GM18499 (cell line): ENCODE data around the gene PDCD4.
A peak's percentile ranks its signal among the peaks of the same experiment; 100 is the strongest.

Experiments
- ATAC-seq: cut with Tn5 transposase; IDR thresholded peaks from one replicate; pipeline ENCODE4 v1.9.1; 2021; ENCODE audit warnings: moderate number of reproducible peaks; ENCODE audit not compliant: insufficient read depth, unreplicated experiment

PDCD4 gene

DNA sequence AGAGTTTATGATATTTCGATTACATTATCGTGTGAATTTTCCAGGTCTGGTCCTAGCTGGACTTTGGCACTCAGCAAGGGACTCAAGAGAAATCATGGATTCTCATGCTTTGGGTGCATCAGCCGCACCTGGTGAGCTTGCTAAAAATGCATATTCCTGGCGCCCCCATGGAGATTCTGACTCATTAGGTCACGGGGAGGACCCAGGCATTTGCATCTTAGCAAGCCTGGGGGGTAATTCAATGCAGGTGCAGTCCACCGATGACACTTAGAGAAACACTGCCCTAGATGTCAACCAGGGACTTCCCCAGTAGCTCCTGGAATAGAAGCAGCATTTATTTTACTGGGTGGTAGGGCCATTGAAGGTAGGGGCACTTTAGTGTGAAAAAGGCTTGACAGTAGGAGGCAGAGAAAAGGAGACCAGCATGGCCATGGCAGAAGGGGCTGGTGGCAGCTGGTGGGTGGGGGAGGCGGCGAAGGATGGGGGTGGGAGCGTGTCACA, 29.9 kb upstream of the PDCD4 start:
- ATAC-seq = peak; percentile 71

DNA sequence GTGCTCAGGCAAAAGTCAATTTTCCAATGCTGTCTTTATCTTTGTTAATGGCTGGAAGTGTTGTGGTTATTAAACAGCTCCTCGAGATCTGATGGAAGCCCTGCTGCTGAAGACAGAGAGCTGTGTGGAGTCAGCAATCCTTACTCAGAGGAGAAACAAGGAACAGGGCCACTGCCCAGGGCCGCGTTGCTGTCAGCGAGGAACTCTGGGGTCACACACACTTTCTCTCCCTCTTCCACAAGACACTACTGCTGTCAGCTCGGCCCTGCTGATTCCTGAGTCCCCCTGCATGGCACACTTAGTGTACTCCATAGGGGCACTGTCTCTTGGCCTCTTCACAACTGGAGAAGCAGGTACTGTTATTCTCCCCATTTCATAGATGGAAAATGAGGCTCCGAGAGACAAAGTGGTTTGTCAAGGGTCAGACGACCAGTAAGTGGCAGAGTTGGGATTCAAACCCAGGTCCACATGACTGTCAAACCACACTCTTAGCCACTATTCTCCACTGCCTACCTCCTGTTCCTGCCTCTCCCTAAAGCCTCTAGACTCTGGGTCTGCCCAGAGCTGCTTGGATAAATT, 29.3 kb upstream of the PDCD4 start:
- ATAC-seq = no peak

DNA sequence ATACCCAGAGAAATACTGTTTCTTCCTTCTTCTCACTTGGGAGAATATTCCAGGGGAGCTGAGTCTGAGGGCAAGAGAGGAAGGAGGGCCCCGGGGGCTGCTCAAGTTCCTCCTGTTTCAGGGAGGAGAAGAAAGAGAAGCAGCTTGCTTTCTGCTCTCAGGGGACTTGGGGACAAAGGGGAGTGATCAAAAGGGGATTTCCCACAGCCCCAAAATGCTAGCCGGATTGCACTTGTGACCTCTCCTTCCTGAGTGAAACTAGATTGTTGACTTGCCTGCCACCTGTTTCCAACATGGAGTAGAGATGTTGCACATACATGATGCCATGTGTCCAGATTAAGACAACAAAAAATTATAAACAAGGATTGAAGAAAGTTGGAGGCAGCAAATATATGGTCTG, 28.7 kb upstream of the PDCD4 start:
- ATAC-seq = peak; percentile 70

DNA sequence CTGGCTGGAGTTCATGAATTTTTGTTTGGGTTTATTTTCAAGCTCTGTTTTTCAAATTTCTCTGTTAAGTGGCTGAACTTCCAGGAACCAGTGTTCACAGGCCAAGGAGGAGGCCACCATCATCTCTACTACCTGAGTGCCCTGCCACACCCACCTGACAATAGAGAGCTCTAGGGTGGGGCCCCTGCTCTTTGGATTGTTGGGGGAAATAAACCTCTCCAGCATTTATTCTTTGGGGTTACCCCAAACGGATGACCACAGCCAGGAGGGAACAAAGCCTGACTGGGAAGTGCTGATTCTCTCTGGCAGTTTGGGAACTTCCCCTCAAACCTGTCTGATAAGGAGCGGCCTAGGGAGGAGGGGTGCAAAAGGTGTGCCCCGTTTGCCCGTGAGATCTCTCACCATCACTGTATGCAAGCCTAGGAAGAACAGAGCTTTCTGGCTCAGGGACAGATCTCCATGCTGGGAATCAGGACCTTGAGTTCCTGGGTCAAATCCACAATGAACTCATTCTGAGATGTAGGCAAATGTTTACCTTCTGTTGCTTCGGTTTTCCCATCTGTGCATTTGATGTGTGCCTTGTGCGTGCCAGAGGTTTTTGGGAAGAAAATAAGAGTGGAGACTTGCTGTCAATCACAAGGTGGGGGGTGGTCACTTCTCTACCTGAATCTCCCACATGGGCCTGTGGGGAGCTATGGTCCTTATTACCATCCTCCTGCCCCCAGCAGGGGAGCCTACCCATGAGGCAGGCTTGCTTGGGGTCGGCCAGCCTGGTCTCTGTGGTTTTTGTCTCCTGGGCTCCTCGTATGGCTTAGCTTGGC, 27.7 kb upstream of the PDCD4 start:
- ATAC-seq = no peak

DNA sequence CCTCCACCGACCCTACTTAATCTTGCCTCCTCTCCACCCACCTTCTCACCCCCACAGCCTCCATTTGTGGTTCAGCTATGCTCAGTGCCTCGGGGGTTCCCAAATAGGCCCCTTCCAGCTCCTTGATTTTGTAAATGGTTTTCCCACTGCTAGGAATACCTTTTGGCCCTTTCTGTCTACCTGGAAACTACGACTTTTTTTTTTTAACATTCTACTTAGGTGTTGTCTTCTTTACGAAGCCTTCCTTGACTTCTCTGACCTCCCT, 27.2 kb upstream of the PDCD4 start:
- no peak for ATAC-seq

DNA sequence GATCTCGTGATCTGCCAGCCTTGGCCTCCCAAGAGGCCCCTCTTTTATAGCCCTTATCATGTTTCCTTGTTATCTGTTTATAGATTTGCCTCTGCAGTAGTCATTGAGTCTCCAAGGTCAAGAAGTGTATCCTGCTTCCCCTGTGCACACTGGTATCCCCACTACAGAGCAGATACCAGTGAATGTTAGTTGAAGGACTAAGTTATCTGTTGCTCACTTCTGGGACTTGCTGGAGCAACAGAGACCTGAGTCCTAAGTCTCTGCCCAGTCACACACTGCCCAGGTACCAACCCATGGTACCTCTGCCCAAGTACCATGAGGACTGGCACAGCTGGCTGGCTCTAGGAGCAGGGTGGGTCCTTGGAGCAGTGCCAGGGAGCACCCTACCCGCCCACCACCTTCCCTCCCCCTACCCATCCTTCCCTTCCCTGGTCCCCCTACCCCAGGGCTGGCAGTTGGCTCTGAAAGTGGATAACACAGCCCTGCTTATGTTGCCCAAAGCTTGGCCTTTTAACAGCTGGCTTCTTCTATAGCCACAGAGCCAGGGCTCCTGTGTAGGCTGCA, 26.5 kb upstream of the PDCD4 start:
- ATAC-seq = no peak

DNA sequence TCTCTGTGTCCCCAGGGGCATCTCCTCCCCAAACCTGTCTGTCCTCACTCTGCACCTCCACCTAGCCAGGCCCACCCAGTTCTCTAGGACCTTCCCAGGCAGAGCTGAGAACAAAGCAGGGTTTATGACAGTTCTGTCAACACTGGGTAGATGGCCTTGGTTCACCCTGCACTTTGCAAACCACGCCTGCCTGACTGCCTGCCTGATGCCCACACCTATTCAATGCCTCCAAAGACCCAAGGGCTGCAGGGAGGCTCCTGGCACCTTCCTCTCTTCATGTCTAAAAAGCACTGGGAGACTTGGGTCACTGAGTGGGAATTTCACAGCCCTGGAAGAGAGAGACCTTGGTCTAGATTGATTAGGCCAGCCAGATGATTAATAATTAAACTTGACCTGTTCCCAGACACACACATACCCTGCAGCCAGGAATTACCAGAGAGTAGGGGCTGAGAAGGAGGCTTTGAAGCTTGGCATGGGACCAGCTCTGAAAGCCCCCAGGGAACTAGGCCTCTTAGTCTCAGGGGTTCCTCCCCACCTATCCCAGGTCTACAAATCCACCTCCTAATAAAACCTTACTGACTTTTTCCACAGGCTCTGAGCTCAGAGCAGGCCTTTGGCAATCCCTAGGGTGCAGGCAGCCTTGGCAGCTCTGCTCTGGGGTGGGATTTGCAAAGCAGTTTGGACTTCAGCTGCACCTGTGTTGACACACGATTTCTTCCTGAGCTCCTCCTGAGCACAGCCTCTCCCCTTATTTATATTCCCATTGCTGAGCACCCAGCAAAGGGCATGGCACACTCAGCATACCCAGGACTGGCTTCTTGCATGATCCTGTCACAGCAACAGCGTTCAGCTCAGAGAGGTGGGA, 25.7 kb upstream of the PDCD4 start:
- no peak for ATAC-seq

DNA sequence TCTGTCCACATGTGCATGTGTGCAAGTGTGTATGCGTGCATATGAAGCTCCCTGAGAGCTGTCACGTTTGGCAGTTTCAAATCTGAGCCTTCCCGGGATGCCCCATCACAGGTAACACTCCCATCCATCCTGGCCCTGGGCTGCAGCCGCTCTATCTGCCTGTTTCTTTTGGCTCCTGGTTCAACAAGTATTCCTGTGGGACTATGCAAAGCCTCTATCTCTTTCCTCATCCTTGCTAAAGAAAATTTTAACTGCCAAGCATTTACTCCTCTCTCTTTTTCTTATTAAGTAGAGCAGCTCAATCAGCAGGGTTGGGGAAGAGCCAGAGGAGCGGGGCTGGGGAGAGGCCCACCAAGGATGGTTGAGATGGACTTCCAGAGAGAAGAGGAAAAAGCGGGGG, 24.4 kb upstream of the PDCD4 start:
- no peak for ATAC-seq

DNA sequence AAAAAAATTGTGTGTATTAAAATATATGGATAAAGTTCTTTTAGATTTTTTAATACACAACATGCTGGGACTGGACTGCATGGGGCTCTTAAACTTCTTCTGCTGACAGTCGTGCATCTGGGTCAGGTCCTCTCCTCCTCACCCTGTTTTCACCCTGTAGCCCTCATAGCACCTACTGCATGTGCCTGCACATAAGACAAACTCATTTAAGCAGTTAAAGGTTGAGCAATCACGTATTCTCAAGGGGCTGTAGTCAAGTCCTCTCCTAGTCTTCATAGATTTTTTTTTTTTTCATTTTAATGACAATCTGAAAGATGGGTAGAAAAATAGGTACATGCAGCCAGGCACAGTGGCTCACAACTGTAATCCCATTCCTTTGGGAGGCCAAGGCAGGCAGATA, 23.6 kb upstream of the PDCD4 start:
- no peak for ATAC-seq

DNA sequence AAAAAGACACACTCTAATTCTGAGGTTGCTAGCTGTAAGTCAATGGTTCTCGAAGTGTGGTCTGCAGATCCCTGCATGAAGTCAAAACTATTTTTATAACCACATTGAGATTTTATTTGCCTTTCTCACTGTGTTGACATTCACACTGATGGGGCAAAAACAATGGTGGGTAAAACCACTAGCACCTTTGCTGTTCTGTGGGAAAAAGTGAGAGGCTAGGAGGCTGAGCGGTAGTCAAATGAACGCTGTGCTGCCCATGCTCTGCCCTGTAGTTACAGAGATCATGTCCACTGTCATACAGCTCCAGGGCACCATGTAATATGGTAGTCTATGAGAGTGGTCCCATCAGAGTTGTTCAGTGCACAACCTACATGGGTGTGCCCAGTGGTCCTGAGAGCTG, 21.6 kb upstream of the PDCD4 start:
- no peak for ATAC-seq

DNA sequence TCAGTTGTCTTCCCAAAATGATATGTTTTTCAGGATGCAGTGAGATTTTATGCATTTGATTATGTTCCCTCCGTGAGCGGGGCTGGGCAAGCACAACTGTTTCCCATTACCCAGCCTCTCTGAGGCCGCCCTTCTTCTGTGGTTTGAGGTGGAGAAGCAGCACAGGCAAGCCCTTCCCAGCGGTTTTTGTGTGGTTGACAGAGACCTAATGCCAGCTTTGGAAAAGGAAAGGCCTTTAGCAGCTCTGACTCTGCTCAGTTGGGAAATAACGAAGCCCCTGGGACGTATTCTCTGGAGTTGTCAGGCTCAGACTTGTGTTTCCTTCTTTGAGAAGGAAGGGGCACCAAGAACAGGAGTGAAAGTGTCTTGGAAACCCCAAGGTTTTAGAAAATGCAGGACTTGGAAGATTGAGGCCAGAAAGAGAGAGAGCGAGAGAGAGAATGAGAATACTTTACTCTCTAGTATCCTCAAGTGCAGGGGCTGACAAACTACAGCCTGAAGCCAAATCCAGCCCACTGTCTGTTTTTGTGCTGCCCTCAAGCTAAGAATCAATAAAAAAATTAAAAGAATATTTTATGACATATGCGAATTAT, 20.6 kb upstream of the PDCD4 start:
- ATAC-seq = no peak

DNA sequence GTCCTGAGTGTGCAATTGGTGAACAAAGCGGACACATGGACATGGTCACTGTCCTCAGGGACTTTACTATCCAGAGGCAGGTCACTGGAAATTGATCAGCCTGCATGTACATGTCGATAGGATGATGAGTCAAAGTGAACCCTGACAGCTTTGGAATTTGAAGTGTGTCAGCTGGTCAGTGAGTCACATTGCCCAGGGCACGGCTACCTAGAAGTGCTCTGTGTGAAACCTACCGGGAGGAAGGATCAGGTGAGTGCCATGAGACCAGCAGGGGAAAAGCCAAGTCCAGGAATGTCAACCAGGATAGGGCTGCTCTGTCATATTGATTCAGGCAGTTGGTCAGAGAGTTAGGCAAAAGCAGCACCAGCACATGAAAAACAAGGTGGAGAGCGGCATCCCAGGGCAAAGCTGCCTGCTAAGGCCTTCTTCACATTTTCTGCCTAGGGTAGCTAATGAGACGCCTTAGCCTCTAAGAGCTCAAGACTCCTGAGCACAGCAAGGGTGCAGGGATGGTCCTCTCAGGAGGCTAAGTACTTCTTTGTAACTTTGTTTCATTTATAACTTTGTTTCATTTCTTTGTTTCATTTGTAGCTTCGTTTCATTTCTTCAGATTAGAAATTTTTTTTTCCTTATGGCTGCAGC, 19.4 kb upstream of the PDCD4 start:
- ATAC-seq = no peak

DNA sequence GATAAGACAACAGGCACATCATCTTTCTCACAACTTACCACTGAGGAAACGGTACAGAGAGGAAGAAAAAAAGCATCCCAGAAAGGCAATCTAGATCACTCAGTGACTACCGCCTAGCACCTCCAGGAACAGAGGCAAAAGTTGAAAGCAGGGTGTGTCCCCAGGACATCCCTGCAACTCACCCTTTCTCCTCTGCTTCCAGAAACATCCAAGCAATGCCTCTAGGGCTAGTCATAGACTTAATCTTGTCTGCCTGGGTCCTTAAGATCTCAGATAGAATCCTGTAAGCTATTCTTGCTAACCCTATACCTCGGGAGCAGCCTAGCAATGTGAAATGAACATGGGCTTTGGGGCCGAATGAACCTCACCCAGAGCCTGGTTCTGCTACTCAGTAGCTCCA, 18.8 kb upstream of the PDCD4 start:
- no peak for ATAC-seq

DNA sequence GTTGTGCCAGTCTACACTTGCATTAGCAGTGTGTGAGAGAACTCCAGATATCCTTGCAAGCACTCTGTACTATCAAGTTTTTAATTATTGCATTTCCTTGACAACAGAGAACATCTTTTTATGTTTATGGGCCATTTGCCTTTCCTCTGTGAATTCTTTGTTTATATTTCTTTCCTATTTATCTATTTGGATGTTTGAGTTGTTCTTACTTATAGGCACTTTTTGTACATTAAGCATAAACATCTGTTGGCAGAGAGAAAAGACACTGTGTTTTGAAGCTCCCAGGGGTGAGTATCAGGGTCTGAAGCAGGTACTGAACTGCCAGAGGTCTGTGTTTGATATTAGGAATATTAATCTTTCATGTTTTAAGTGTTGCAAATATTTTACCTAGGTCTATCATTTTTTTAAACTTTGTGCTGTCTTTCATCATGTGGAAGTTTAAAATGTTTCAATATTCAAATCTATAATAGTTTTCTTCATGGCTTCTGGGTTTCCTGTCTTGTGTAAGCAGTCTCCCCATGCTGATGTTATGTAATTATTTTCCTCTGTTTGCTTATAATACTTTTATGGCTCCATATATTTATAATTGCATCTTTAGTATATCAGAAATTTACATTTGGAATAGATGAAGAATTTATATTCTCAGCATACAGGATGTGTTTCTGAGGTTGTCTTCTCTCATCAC, 17.7 kb upstream of the PDCD4 start:
- no peak for ATAC-seq

DNA sequence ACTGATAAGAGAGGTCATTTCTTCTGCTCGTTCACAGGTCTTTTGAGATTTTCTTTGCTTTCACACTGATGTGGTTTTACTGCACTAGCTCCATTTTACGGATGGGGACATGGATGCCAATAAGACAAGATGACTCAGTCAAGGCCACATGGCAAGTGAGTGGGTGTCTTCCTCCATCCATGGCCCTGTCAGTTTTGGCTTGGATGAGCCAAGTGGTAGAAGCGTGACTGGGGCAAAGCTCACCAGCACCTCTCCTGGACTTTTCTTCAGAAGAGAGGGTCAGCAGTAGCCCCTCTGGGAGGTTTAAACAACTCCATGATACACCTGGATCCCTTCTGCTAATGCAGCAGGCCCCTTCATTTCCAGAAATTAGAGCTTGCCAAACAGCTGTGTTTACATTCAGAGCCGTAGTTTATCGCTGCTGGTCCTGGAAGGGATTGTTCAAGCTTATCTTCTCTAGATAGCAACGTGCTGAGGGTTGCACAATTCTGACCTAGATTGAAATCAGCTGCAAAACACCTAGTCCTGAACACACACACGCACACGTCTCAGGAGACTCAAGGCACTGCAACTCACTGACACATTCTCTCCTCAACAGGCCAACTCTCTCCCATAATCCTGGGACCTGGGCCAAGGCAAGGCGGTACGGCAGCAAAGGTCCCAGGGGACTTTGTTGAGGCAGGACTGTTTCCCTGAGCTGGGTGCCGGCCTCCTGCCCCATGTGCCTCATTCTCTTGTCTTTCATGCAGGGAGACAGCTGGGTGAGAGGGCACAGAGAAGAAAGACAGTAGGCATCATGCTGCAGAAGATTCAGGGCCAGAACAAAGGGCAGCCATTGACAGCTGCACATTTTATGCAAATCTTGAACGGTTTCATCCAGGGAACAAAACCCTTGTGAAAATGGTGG, 14.2 kb upstream of the PDCD4 start:
- ATAC-seq = no peak

DNA sequence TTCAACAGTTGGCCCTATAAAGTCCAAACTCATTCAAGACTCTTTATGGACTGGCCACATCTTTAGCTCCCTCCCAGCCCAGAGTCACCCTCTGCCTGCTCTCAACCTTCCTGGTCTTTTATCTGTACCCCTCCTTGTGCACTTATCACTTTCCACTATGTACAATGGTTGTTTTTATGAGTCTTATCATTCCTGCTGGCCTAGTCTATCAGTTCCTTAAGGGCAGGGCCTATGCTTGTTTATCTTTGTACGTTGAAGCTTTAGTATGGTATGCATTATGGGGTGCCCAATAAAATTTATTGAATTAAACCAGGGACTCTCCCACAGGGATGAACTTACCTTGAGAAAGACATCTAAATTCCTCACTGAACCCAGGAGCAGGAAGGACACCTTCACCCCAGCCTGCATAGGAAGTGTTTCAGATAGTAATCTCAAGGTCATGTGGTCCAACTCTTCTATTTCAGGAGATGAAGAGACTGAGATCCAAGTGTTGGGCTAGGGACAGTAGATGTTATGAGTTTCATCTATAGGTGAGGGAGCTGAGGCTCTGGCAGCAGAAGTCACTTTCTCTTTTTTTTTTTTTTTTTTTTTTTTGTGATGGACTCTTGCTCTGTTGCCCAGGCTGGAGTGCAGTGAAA, 13.3 kb upstream of the PDCD4 start:
- no peak for ATAC-seq

DNA sequence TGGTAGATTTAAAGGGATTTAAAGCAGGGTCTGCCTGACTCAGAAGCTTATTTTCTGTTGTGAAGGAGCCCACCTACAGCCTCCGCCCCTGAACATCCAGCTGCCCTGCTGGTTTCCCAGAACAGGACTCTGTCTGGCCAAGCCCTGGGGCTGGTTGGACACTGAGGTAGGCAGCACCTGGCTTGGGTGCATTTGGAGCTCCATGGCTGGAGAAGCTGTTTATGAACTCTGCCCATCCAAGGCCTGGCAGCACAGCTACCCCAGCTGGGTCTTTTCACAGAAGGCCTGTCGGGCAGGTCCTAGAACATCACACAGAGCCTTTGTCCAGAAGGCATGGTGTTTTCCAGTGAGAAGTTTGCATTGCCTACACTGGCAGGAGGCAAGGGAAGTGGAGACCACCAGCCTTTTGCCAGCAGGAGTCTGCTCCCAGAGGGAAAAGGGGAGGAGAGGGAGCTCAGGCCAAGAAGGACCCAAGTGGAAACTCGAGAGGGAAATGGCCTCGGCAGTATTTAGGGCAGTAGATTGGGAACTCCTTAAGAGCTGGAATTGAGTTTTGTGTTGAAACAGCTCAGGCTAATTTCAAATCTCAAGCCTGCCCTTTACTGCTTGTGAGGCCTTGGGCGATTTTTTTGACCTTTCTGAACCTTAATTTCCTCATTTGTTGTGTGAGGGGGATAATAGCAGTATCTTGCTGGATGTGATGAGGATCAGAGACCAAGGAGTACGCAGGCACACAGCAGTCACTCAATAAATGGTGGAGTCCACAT, 12.3 kb upstream of the PDCD4 start:
- ATAC-seq = no peak
